ENCODE data around the gene KCNJ16. TPM values are rescaled to one million over a fixed set of nuclear protein-coding genes. Genes with fewer than 3 reads are reported as not detected.

The KCNJ16 gene
- total RNA-seq: 7.2 and 25.9 TPM in 2 replicates

GRCh38 chr17:70074956-70075355 is at the start of gene KCNJ16:
Gene KCNJ16, plus strand, starts transcription at chr17:70075225. Its CDS starts 56,863 bp downstream, at chr17:70132088.
- H3K4me3 ChIP-seq (ENCODE audit: low read depth, low read length): peak within 1 kb of the TSS; percentile 68
- DNase-seq (ENCODE audit: low read depth): peak; percentile 99

GRCh38 chr17:70028397-70028796 is 46.6 kb upstream of the KCNJ16 start:
- TF ChIP-seq CTCF (conservative IDR thresholded peaks at IDR 0.05; ENCODE audit: low read depth, low read length): no peak
- H3K4me3 ChIP-seq (ENCODE audit: low read depth, low read length): no peak overlapping the region
- DNase-seq (ENCODE audit: low read depth): no peak

More at GRCh38 chr17:70074956-70075355, at the start of gene KCNJ16:
- TF ChIP-seq CTCF (conservative IDR thresholded peaks at IDR 0.05; ENCODE audit: low read depth, low read length): no peak

- DNase-seq (ENCODE audit: low read depth): no peak
- TF ChIP-seq CTCF (conservative IDR thresholded peaks at IDR 0.05; ENCODE audit: low read depth, low read length): no peak
- no peak overlapping the region for H3K4me3 ChIP-seq (ENCODE audit: low read depth, low read length)
These were observed 45.9 kb upstream of the KCNJ16 start for GRCh38 chr17:70028978-70029767.

GRCh38 chr17:70030371-70030770 is 44.7 kb upstream of the KCNJ16 start:
- no peak for TF ChIP-seq CTCF (conservative IDR thresholded peaks at IDR 0.05; ENCODE audit: low read depth, low read length)
- no peak overlapping the region for H3K4me3 ChIP-seq (ENCODE audit: low read depth, low read length)
- no peak for DNase-seq (ENCODE audit: low read depth)

- no peak overlapping the region for H3K4me3 ChIP-seq (ENCODE audit: low read depth, low read length)
- TF ChIP-seq CTCF (conservative IDR thresholded peaks at IDR 0.05; ENCODE audit: low read depth, low read length): no peak
- no peak for DNase-seq (ENCODE audit: low read depth)
These were observed 43.7 kb upstream of the KCNJ16 start for GRCh38 chr17:70031341-70031740.

GRCh38 chr17:70033165-70033564 is 41.9 kb upstream of the KCNJ16 start:
- no peak overlapping the region for H3K4me3 ChIP-seq (ENCODE audit: low read depth, low read length)
- no peak for TF ChIP-seq CTCF (conservative IDR thresholded peaks at IDR 0.05; ENCODE audit: low read depth, low read length)
- no peak for DNase-seq (ENCODE audit: low read depth)

- H3K4me3 ChIP-seq (ENCODE audit: low read depth, low read length): no peak overlapping the region
- no peak for TF ChIP-seq CTCF (conservative IDR thresholded peaks at IDR 0.05; ENCODE audit: low read depth, low read length)
- DNase-seq (ENCODE audit: low read depth): no peak
These were observed 40.9 kb upstream of the KCNJ16 start for GRCh38 chr17:70034158-70034557.

Data from epithelial cell of proximal tubule (primary cell).